Measurements from ENCODE around the gene ACSM3.
A peak's percentile ranks its signal among the peaks of the same experiment; 100 is the strongest.
"Not testable (repeated sequence)": the region's sequence is repeated elsewhere in the genome, so short reads cannot be mapped to it uniquely, and the experiment has no call there.

The ACSM3 gene

GRCh38 chr16:20755238-20755637, 8.6 kb upstream of the ACSM3 start:
- DNase-seq (ENCODE audit: low read depth in 2 of 2, low spot score in 1 of 2): no peak

- DNase-seq (ENCODE audit: low read depth in 2 of 2, low spot score in 1 of 2): not testable (repeated sequence)
Measured at GRCh38 chr16:20755799-20756198, 8.0 kb upstream of the ACSM3 start.

DNA sequence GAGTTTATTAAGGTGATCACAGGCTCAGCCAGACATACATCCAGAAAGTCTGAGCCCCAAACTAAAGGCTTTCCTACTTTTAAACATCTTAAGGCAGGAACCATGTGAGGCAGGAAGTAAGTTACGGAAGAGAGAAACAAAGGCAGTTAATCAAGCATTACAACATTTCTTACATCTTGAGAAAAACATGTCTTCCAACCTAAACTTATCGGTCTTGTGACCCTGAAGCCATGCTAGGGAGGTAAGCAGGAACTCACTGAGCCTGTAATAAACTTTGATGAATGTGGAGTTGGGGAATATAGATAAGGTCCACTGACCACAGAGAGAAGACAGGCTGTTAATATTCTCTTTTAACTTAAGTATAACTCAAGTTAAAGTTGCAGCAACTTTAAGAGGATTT, 3.5 kb upstream of the ACSM3 start:
- DNase-seq (ENCODE audit: low read depth in 2 of 2, low spot score in 1 of 2): no peak

GRCh38 chr16:20761175-20761574, 2.6 kb upstream of the ACSM3 start:
- no peak for DNase-seq (ENCODE audit: low read depth in 2 of 2, low spot score in 1 of 2)

DNA sequence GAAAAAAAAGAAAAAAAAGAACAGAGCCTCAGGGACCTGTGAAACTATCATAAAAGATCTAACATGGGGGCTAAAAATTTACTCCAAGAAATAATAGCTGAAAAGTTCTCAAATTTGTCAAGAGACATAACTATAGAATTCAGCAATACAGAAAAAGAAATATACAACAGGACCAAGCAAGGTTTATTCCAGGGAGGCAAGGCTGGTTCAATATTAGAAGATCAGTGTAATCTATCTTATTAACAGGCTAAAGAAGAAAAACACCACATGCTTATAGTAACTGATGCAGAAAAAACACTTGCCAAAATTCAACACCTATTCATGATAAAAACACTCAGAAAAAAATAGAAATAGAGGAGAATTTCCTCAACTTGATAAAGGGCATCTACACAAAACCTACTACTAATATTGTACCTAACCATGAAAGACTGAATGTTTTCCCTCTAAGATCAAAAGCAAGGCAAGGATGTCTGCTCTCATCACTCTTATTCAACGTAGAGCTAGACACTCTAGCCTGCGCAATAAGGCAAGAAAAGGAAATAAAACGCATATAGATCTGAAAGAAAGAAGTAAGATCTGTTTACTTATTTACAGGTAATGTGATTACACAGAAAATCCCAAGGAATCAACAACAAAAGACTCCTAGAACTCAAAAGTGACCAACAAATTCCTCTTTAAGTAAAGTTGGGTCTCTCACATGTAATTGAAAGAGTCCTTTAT, 1.2 kb upstream of the ACSM3 start:
- no peak for DNase-seq (ENCODE audit: low read depth in 2 of 2, low spot score in 1 of 2)

- DNase-seq (ENCODE audit: low read depth in 2 of 2, low spot score in 1 of 2): not testable (repeated sequence)
Measured at GRCh38 chr16:20764448-20764847, 634 bp downstream of the ACSM3 start.

GRCh38 chr16:20765732-20766131, 1.9 kb downstream of the ACSM3 start:
- no peak for DNase-seq (ENCODE audit: low read depth in 2 of 2, low spot score in 1 of 2)

DNA sequence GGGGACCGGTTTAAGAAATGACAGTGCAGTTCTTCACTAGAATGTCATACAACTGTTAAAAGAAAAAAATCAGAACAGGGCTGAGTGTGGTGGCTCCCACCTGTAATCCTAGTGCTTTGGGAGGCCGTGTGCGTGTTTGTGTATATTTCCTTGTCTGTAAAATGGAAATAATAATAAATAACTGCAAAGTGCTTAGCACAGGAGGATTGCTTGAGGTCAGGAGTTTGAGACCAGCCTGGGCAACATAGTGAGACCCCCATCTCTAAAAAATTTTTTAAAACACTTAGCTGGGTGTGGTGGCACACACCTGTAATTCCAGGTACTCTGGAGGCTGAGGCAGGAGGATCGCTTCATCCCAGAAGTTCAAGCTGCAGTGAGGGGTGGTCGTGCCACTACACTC, 2.5 kb downstream of the ACSM3 start:
- no peak for DNase-seq (ENCODE audit: low read depth in 2 of 2, low spot score in 1 of 2)

GRCh38 chr16:20767577-20767976, 3.8 kb downstream of the ACSM3 start:
- no peak for DNase-seq (ENCODE audit: low read depth in 2 of 2, low spot score in 1 of 2)

DNA sequence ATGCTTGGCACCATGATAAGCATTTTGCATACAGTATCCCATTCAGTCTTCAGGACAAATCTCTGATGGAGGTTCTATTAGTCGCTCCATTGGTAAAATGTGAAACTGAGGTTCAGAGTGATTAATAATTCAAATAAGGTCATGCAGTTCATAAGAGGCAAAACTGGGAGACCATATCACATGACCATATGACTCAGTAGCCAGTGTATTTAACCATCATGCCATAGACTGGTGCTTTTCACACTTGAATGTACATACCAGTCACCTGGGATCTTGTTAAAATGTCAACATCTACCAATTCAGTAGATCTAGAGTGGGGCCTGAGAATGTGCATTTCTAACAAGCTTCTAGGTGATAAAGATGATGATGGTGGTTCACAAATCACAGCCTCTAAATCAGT, 4.3 kb downstream of the ACSM3 start:
- DNase-seq (ENCODE audit: low read depth in 2 of 2, low spot score in 1 of 2): no peak

DNA sequence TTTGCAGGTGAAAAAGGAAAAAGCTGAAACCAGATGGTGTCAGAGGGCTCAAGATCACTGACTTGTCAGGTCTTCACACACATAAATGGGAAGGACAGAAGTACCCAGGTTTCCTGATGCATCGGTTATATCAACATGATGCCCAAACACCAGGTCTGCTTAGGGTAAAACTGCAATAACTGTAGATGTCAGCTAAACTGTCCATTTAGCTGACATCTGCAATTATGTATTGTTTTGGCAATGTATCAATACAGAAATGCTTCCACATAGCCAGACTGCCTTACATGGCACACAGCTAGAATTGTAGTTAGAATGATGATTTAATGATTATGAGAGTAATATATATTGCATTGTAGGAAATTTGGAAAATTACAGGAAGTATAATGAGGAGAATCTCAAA, 5.0 kb downstream of the ACSM3 start:
- no peak for DNase-seq (ENCODE audit: low read depth in 2 of 2, low spot score in 1 of 2)

- no peak for DNase-seq (ENCODE audit: low read depth in 2 of 2, low spot score in 1 of 2)
Measured at GRCh38 chr16:20773679-20774078, 9.9 kb downstream of the ACSM3 start.

GRCh38 chr16:20774703-20775362, 11.0 kb downstream of the ACSM3 start:
- peak; percentile 5 to 16 for DNase-seq (ENCODE audit: low read depth in 2 of 2, low spot score in 1 of 2)

DNA sequence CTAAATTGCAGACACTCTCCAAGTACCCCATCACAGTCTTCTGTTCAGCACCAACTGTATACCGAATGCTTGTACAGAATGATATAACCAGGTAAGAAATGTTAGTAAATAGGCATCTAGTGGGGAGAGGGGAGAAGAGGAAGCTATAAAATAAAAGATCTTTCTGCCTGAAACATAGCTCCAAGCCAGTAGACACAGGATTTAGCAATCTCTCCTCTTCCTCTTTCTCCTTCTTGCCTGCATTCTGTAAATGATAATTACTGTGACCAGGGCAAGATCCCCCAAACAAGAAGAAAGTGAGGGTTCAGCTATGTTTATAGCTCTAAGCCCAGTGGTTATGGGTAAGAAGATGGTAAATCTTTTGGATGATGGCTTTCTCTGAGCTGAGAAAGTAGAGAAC, 17.9 kb downstream of the ACSM3 start:
- no peak for DNase-seq (ENCODE audit: low read depth in 2 of 2, low spot score in 1 of 2)

DNA sequence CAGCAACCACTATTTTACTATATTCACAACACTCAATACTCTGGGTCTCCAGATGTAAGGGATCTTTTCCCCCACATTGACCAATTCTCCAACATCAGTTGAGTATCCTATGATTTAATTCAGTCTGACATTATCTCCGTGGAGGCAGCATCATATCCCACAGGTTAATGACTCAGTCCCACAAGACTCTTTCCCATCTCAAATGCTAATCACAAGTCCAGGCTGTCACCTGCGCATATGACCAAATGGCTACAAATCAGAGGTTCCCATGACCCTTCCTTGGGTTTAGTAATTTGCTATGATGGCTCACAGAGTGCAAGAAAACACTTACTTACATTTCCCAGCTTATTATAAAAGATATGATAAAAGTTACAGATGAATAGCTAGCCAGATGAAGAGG, 18.7 kb downstream of the ACSM3 start:
- no peak for DNase-seq (ENCODE audit: low read depth in 2 of 2, low spot score in 1 of 2)

DNA sequence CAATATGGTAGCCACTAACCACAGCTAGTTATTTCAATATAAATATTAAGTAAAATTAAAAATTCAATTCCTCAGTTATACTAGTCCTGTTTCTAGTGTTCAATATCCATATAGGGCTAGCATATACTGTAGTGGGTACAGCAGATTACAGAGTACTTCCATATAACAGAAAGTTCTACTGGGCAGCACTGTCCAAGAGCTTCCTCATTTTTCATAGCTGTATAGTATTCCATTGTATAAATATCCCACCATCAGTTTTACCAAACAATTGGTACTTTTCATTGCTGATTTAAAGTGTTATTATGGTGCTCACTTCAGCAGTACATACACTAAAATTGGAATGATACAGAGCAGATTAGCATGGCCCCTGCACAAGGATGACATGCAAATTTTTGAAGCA, 20.4 kb downstream of the ACSM3 start:
- no peak for DNase-seq (ENCODE audit: low read depth in 2 of 2, low spot score in 1 of 2)

GRCh38 chr16:20789130-20789529, 25.3 kb downstream of the ACSM3 start:
- no peak for DNase-seq (ENCODE audit: low read depth in 2 of 2, low spot score in 1 of 2)

GRCh38 chr16:20791923-20792612, 28.3 kb downstream of the ACSM3 start:
- no peak for DNase-seq (ENCODE audit: low read depth in 2 of 2, low spot score in 1 of 2)

DNA sequence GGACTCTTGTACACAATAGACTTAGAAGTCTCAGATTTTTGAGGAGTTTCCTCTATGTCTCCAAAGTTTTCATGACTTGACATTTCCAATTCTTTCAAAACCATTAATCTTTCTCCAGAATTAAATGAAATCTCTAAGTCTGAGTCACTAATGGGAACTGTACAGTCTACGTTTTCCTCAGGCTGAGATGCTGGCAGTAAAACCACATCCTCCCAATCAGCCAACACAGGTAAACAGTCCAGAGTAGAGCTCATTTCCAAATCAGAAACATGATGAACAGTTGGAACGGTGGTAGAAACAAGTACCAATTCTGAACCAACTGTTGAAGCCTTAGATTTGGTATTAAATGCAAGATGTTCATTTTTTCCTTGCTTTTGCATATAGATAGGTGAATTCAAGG, 34.5 kb downstream of the ACSM3 start:
- DNase-seq (ENCODE audit: low read depth in 2 of 2, low spot score in 1 of 2): no peak

- DNase-seq (ENCODE audit: low read depth in 2 of 2, low spot score in 1 of 2): no peak
Measured at GRCh38 chr16:20799599-20799998, 35.8 kb downstream of the ACSM3 start.

DNA sequence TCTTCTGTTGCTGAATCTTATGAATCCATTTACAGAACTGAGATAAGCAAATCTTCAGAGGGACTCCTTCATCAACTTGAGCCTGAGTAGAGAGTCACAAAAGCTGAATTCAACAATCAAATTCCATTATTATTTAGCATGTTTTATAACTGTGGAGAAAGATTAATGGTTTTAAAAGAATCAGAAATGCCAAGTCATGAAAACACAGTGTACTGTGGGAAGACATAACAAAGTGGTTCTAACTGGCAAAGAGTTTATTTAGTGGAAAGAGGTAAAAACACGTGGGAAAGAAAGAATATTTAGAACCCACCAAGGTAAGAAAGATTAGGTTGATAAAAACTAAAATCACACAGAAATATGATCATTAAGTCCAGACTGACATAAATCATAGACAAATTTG, 37.5 kb downstream of the ACSM3 start:
- no peak for DNase-seq (ENCODE audit: low read depth in 2 of 2, low spot score in 1 of 2)

DNA sequence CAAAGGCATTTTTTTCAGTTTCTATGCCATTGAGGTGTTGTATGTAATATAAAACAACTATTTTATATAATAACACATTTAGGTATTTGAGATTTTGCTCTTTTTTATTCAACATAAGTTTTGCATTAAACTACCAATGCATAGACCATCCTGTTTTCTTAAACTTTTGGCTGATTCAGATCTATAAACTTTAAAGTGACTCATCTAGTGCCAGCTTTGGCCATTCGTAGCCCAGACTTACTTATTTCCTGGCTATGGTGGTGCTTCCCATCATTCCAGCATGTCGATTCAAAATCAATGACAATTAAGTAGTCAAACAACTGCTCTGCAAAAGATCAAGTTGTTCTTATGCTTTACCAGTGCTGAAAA, 39.4 kb downstream of the ACSM3 start:
- no peak for DNase-seq (ENCODE audit: low read depth in 2 of 2, low spot score in 1 of 2)

All from stimulated activated CD8-positive, alpha-beta memory T cell treated with anti-CD3 and anti-CD28 coated beads, Interleukin-4, amount 100 ng/mL, for 1 hour (primary cell).